WTC11 (cell line): ENCODE results near the gene S100P. TPM values are rescaled to one million over a fixed set of nuclear protein-coding genes. Genes with fewer than 3 reads are reported as not detected.

ENCODE experiments used
- ATF1 ChIP-seq: sonication (generic); formaldehyde crosslinking; IDR thresholded peaks from 2 replicates; pipeline ENCODE4 v1.8.1; 2023; ENCODE audit warnings: mild to moderate bottlenecking, moderate library complexity, missing genetic modification reagents
- EMX1 ChIP-seq: fragments of 250-450 bp; sonication (Bioruptor Pico); IDR thresholded peaks from 2 replicates; pipeline ENCODE4 v1.8.0; 2021; ENCODE audit warnings: mild to moderate bottlenecking
- FOXK1 ChIP-seq: sonication (generic); formaldehyde crosslinking; IDR thresholded peaks from 2 replicates; pipeline ENCODE4 v1.8.0; 2022; ENCODE audit warnings: mild to moderate bottlenecking, moderate library complexity, missing genetic modification reagents
- GRHL2 ChIP-seq: fragments of 250-450 bp; sonication (Bioruptor Pico); IDR thresholded peaks from 2 replicates; pipeline ENCODE4 v1.8.0; 2022; ENCODE audit warnings: mild to moderate bottlenecking, moderate library complexity; ENCODE audit not compliant: insufficient replicate concordance, severe bottlenecking
- HMGA2 ChIP-seq: fragments of 250-450 bp; sonication (Bioruptor Pico); IDR thresholded peaks from 2 replicates; pipeline ENCODE4 v1.4.0; 2021; ENCODE audit warnings: mild to moderate bottlenecking, moderate library complexity
- IRF2 ChIP-seq: sonication (generic); formaldehyde crosslinking; IDR thresholded peaks from 2 replicates; pipeline ENCODE4 v1.8.0; 2022; ENCODE audit warnings: low read depth, missing genetic modification reagents, borderline replicate concordance
- JAZF1 ChIP-seq: fragments of 250-450 bp; sonication (Bioruptor Pico); IDR thresholded peaks from 2 replicates; pipeline ENCODE4 v1.9.0; 2021; ENCODE audit warnings: moderate library complexity, mild to moderate bottlenecking, inconsistent platforms
- NFYB ChIP-seq: sonication (generic); formaldehyde crosslinking; conservative IDR thresholded peaks from 2 replicates; pipeline ENCODE4 v1.8.0; 2022; ENCODE audit warnings: low read depth, missing genetic modification reagents
- NR3C1 ChIP-seq: sonication (generic); formaldehyde crosslinking; conservative IDR thresholded peaks from 2 replicates; pipeline ENCODE4 v1.8.1; 2023; ENCODE audit warnings: low read depth, mild to moderate bottlenecking, missing genetic modification reagents
- PRRX2 ChIP-seq: fragments of 250-450 bp; sonication (Bioruptor Pico); IDR thresholded peaks from 2 replicates; pipeline ENCODE4 v1.8.0; 2021; ENCODE audit warnings: mild to moderate bottlenecking
- TEAD4 ChIP-seq: sonication (generic); formaldehyde crosslinking; IDR thresholded peaks from 2 replicates; pipeline ENCODE4 v1.8.0; 2022; ENCODE audit warnings: mild to moderate bottlenecking, missing genetic modification reagents
- ZNF219 ChIP-seq: sonication (generic); formaldehyde crosslinking; IDR thresholded peaks from 2 replicates; pipeline ENCODE4 v1.8.0; 2023; ENCODE audit warnings: missing genetic modification reagents, mild to moderate bottlenecking, borderline replicate concordance
- ZNF263 ChIP-seq: sonication (generic); formaldehyde crosslinking; IDR thresholded peaks from 2 replicates; pipeline ENCODE4 v1.8.1; 2022; ENCODE audit warnings: low read depth, mild to moderate bottlenecking, moderate library complexity, missing genetic modification reagents
- total RNA-seq: library from RNA; stranded (reverse); gene quantifications from 3 replicates; pipeline ENCODE4 v1.2.3, GENCODE V29; 2021
- TF ChIP-seq, protein P1 (sequence below): sonication (generic); formaldehyde crosslinking; IDR thresholded peaks from 2 replicates; pipeline ENCODE4 v1.8.1; 2022; ENCODE audit warnings: low read depth, mild to moderate bottlenecking, moderate library complexity, missing genetic modification reagents, borderline replicate concordance
- TF ChIP-seq, protein P2 (sequence below): sonication (generic); formaldehyde crosslinking; IDR thresholded peaks from 2 replicates; pipeline ENCODE4 v1.8.0; 2022; ENCODE audit warnings: missing genetic modification reagents
- TF ChIP-seq, protein P3 (sequence below): fragments of 250-450 bp; sonication (Bioruptor Pico); IDR thresholded peaks from 2 replicates; pipeline ENCODE4 v1.9.0; 2021; ENCODE audit warnings: mild to moderate bottlenecking, borderline replicate concordance
- TF ChIP-seq, protein P4 (sequence below): fragments of 250-450 bp; sonication (Bioruptor Pico); conservative IDR thresholded peaks from 2 replicates; pipeline ENCODE4 v1.9.0; 2021; ENCODE audit warnings: mild to moderate bottlenecking
- TF ChIP-seq, protein P5 (sequence below): sonication (generic); formaldehyde crosslinking; IDR thresholded peaks from 2 replicates; pipeline ENCODE4 v1.8.0; 2022; ENCODE audit warnings: mild to moderate bottlenecking, missing genetic modification reagents
- TF ChIP-seq, protein P6 (sequence below): sonication (generic); formaldehyde crosslinking; IDR thresholded peaks from 2 replicates; pipeline ENCODE4 v1.8.1; 2023; ENCODE audit warnings: mild to moderate bottlenecking, missing genetic modification reagents
- TF ChIP-seq, protein P7 (sequence below): sonication (generic); formaldehyde crosslinking; IDR thresholded peaks from 2 replicates; pipeline ENCODE4 v1.8.1; 2022; ENCODE audit warnings: mild to moderate bottlenecking, moderate library complexity, missing genetic modification reagents
- TF ChIP-seq, protein P8 (sequence below): sonication (generic); formaldehyde crosslinking; IDR thresholded peaks from 2 replicates; pipeline ENCODE4 v1.8.0; 2022; ENCODE audit warnings: mild to moderate bottlenecking, missing genetic modification reagents

S100P gene
- total RNA-seq, 1 experiment from 2014 or later: not detected

DNA sequence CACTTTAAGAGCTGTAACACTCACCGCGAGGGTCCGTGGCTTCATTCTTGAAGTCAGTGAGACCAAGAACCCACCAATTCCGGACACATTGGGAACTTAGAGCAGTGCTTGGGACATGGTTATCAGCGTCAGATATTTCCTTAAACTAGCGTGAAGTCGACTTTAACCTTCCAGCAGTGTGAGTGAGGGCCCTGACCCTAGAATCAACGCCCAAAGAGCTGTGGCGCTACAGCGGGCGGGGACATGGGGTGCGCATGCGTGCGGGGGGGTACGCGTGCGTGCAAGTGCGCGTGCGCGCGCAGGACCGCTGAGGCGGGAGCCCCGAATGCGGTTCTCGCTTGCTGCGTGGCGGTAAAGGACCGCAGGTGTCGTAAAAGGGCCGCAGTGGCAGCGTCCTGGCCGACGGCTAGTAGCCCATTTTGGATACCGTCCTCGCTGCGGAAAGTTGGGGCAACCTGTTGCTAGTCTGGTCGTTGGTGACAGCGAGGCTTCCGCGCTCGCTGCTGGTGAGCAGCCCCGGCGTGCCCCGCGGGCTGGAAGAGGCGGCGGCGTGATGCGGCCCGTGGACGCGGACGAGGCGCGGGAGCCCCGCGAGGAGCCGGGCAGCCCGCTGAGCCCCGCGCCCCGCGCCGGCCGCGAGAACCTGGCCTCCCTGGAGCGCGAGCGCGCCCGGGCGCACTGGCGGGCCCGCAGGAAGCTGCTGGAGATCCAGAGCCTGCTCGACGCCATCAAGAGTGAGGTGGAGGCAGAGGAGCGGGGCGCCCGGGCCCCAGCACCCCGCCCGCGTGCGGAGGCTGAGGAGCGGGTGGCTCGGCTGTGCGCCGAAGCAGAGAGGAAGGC is 19.8 kb upstream of the S100P start (continued):
- no peak; the same call in 1 of the 2 replicates for TF ChIP-seq ZNF219 (CRISPR knock-in tag)
- TF ChIP-seq HMGA2 (CRISPR knock-in tag): no peak
- TF ChIP-seq JAZF1 (CRISPR knock-in tag): no peak
- no peak for TF ChIP-seq ZNF263 (CRISPR knock-in tag)
- TF ChIP-seq, protein P1, sequence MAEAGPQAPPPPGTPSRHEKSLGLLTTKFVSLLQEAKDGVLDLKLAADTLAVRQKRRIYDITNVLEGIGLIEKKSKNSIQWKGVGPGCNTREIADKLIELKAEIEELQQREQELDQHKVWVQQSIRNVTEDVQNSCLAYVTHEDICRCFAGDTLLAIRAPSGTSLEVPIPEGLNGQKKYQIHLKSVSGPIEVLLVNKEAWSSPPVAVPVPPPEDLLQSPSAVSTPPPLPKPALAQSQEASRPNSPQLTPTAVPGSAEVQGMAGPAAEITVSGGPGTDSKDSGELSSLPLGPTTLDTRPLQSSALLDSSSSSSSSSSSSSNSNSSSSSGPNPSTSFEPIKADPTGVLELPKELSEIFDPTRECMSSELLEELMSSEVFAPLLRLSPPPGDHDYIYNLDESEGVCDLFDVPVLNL (CRISPR knock-in tag): peak; percentile 63; the same call in 1 of the 2 replicates
- TF ChIP-seq TEAD4: no peak
- TF ChIP-seq, protein P2, sequence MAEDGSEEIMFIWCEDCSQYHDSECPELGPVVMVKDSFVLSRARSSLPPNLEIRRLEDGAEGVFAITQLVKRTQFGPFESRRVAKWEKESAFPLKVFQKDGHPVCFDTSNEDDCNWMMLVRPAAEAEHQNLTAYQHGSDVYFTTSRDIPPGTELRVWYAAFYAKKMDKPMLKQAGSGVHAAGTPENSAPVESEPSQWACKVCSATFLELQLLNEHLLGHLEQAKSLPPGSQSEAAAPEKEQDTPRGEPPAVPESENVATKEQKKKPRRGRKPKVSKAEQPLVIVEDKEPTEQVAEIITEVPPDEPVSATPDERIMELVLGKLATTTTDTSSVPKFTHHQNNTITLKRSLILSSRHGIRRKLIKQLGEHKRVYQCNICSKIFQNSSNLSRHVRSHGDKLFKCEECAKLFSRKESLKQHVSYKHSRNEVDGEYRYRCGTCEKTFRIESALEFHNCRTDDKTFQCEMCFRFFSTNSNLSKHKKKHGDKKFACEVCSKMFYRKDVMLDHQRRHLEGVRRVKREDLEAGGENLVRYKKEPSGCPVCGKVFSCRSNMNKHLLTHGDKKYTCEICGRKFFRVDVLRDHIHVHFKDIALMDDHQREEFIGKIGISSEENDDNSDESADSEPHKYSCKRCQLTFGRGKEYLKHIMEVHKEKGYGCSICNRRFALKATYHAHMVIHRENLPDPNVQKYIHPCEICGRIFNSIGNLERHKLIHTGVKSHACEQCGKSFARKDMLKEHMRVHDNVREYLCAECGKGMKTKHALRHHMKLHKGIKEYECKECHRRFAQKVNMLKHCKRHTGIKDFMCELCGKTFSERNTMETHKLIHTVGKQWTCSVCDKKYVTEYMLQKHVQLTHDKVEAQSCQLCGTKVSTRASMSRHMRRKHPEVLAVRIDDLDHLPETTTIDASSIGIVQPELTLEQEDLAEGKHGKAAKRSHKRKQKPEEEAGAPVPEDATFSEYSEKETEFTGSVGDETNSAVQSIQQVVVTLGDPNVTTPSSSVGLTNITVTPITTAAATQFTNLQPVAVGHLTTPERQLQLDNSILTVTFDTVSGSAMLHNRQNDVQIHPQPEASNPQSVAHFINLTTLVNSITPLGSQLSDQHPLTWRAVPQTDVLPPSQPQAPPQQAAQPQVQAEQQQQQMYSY (CRISPR knock-in tag): 0 out of 2 replicates have a peak, but pooled peaks have one; percentile 12
- TF ChIP-seq, protein P3, sequence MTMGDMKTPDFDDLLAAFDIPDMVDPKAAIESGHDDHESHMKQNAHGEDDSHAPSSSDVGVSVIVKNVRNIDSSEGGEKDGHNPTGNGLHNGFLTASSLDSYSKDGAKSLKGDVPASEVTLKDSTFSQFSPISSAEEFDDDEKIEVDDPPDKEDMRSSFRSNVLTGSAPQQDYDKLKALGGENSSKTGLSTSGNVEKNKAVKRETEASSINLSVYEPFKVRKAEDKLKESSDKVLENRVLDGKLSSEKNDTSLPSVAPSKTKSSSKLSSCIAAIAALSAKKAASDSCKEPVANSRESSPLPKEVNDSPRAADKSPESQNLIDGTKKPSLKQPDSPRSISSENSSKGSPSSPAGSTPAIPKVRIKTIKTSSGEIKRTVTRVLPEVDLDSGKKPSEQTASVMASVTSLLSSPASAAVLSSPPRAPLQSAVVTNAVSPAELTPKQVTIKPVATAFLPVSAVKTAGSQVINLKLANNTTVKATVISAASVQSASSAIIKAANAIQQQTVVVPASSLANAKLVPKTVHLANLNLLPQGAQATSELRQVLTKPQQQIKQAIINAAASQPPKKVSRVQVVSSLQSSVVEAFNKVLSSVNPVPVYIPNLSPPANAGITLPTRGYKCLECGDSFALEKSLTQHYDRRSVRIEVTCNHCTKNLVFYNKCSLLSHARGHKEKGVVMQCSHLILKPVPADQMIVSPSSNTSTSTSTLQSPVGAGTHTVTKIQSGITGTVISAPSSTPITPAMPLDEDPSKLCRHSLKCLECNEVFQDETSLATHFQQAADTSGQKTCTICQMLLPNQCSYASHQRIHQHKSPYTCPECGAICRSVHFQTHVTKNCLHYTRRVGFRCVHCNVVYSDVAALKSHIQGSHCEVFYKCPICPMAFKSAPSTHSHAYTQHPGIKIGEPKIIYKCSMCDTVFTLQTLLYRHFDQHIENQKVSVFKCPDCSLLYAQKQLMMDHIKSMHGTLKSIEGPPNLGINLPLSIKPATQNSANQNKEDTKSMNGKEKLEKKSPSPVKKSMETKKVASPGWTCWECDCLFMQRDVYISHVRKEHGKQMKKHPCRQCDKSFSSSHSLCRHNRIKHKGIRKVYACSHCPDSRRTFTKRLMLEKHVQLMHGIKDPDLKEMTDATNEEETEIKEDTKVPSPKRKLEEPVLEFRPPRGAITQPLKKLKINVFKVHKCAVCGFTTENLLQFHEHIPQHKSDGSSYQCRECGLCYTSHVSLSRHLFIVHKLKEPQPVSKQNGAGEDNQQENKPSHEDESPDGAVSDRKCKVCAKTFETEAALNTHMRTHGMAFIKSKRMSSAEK: no peak
- TF ChIP-seq GRHL2 (CRISPR knock-in tag): no peak
- TF ChIP-seq, protein P4, sequence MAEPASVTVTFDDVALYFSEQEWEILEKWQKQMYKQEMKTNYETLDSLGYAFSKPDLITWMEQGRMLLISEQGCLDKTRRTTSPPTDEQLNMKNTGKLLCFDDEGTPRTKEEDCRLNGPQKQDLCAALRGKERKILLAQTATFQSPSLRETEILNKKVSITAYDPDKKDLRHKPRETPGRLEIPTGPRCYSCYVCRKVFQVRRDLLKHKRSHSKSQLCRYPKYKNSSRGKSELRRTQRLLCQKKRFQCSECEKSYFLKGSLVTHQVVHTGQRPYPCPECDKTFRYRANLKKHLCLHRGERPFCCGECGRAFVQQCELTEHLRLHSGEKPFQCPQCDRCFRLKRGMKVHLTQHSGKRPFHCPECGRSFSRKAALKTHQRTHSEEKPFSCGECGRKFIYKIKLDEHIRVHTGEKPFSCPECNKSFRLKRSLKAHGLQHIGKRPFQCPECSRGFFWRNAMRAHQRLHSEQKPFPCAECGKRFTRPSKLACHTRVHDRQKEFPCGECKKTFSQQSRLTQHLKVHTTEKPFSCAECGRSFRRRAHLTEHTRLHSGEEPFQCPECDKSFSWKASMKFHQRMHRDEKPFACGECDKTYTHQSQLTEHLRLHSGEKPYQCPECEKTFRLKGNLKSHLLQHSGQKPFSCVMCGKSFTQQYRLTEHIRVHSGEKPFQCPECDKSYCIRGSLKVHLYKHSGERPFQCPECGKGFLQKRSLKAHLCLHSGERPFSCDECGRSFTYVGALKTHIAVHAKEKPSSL (CRISPR knock-in tag): no peak
- no peak for TF ChIP-seq ATF1 (CRISPR knock-in tag)
- TF ChIP-seq FOXK1 (CRISPR knock-in tag): peak; percentile 78; the same call in 1 of the 2 replicates
- no peak for TF ChIP-seq NR3C1 (CRISPR knock-in tag)
- TF ChIP-seq, protein P5, sequence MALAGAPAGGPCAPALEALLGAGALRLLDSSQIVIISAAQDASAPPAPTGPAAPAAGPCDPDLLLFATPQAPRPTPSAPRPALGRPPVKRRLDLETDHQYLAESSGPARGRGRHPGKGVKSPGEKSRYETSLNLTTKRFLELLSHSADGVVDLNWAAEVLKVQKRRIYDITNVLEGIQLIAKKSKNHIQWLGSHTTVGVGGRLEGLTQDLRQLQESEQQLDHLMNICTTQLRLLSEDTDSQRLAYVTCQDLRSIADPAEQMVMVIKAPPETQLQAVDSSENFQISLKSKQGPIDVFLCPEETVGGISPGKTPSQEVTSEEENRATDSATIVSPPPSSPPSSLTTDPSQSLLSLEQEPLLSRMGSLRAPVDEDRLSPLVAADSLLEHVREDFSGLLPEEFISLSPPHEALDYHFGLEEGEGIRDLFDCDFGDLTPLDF (CRISPR knock-in tag): no peak
- TF ChIP-seq, protein P6, sequence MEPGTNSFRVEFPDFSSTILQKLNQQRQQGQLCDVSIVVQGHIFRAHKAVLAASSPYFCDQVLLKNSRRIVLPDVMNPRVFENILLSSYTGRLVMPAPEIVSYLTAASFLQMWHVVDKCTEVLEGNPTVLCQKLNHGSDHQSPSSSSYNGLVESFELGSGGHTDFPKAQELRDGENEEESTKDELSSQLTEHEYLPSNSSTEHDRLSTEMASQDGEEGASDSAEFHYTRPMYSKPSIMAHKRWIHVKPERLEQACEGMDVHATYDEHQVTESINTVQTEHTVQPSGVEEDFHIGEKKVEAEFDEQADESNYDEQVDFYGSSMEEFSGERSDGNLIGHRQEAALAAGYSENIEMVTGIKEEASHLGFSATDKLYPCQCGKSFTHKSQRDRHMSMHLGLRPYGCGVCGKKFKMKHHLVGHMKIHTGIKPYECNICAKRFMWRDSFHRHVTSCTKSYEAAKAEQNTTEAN (CRISPR knock-in tag): peak; percentile 62; the same call in 1 of the 2 replicates
- TF ChIP-seq IRF2 (CRISPR knock-in tag): no peak
- TF ChIP-seq, protein P7, sequence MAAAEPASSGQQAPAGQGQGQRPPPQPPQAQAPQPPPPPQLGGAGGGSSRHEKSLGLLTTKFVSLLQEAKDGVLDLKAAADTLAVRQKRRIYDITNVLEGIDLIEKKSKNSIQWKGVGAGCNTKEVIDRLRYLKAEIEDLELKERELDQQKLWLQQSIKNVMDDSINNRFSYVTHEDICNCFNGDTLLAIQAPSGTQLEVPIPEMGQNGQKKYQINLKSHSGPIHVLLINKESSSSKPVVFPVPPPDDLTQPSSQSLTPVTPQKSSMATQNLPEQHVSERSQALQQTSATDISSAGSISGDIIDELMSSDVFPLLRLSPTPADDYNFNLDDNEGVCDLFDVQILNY (CRISPR knock-in tag): 0 out of 2 replicates have a peak, but pooled peaks have one; percentile 38
- TF ChIP-seq NFYB (CRISPR knock-in tag): no peak
- no peak for TF ChIP-seq EMX1 (CRISPR knock-in tag)
- no peak for TF ChIP-seq PRRX2
- TF ChIP-seq, protein P8, sequence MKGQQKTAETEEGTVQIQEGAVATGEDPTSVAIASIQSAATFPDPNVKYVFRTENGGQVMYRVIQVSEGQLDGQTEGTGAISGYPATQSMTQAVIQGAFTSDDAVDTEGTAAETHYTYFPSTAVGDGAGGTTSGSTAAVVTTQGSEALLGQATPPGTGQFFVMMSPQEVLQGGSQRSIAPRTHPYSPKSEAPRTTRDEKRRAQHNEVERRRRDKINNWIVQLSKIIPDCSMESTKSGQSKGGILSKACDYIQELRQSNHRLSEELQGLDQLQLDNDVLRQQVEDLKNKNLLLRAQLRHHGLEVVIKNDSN: peak; percentile 56; the same call in 1 of the 2 replicates
